Right ventricle myocardium inferior (tissue), 1 donor: ENCODE measurements around the gene ETV4. TPM values are rescaled to one million over a fixed set of nuclear protein-coding genes. Genes with fewer than 3 reads are reported as not detected.

Experiments
- total RNA-seq: library from RNA; stranded (reverse); fragmentation: NEBNext Ultra II Directional; extraction: Animal tissue kit (Norgen Biotek cat#: 25700); gene quantifications from one replicate; pipeline ENCODE4 v1.2.1, GENCODE V29; 2021
- donor health status: DM: no; HTN: yes; CAD: no; lungs with severe emphysema.

ETV4 gene
- total RNA-seq, 1 donor from 2014 or later, result 0.41 TPM

Other genes with a start within 250 kb of the ETV4 start
- gene ARL4D, start 147.3 kb downstream of the ETV4 start, total RNA-seq, result 8.4 TPM
- 22.3 TPM for gene DHX8, start 62.4 kb downstream of the ETV4 start, total RNA-seq
- gene MEOX1, start 115.6 kb upstream of the ETV4 start, total RNA-seq, result 11.1 TPM
- not detected for gene SOST, start 212.5 kb upstream of the ETV4 start, total RNA-seq
- 260 TPM for gene DUSP3, start 232.6 kb upstream of the ETV4 start, total RNA-seq
- not detected for gene CFAP97D1, start 234.1 kb upstream of the ETV4 start, total RNA-seq